ENCODE measurements around the gene CHSY1.

DNA sequence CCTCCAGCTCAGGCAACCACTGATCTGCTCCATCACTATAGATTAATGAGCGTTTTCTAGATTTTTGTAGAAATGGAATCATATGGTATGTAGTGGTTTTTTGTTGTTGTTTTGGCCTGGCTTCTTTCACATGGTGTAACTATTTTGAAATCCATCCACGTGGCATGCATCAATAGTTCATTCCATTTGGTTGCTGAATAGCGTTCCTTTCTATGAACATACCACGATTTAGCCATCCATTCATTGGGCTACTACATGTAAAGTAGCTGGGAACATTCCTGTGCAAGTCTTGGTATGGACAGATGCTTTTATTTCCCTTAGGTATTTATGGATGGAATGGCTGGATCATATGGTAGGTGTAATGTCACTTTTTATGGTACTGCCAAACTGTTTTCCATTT lies 10.7 kb upstream of the CHSY1 start:
- TF ChIP-seq POLR2A (IDR thresholded peaks at IDR 0.05): no peak
- TF ChIP-seq, protein P1, sequence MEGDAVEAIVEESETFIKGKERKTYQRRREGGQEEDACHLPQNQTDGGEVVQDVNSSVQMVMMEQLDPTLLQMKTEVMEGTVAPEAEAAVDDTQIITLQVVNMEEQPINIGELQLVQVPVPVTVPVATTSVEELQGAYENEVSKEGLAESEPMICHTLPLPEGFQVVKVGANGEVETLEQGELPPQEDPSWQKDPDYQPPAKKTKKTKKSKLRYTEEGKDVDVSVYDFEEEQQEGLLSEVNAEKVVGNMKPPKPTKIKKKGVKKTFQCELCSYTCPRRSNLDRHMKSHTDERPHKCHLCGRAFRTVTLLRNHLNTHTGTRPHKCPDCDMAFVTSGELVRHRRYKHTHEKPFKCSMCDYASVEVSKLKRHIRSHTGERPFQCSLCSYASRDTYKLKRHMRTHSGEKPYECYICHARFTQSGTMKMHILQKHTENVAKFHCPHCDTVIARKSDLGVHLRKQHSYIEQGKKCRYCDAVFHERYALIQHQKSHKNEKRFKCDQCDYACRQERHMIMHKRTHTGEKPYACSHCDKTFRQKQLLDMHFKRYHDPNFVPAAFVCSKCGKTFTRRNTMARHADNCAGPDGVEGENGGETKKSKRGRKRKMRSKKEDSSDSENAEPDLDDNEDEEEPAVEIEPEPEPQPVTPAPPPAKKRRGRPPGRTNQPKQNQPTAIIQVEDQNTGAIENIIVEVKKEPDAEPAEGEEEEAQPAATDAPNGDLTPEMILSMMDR (IDR thresholded peaks at IDR 0.05): no peak

All from uterus (tissue), 2 donors.